ENCODE data around the gene MRPS34.

The MRPS34 gene

DNA sequence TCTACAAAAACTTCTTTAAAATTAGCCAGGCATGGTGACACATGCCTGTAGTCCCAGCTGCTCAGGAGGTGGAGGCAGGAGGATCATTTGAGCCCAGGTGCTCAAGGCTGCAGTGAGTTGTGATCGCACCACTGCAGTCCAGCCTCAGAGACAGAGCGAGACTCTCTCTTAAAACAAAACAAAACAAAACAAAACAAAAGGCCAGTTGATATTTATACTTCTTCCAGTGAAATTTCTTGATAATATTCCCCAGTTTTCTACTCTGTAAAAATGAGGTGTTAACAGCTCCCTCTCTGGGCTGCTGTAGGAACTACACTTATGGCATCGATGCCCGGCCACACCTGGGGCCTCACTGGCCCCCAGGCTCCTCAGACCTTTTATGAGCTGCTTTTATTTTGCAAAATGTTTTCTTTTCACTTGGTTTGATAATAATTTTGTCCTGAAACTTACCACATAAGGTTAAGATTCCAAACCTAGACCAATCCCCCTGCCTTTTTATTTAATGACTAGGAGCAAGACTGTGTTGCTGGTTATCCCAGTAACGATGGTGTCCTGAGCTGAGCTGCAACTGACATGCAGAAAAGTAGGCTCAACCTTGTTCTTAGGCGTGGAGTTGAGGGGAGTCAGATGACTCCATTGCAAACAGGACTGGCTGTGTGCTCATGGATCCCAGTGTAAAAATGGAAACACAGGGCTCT lies 49.3 kb downstream of the MRPS34 start:
- DNase-seq = peak; percentile 62

Data from hematopoietic multipotent progenitor cell treated with erythropoietin and hydrocortisone succinate and interleukin-3 and kit ligand, for 8 days (in vitro differentiated cells).